ENCODE results near the gene MCCC2.
"Not testable (repeated sequence)": the region's sequence is repeated elsewhere in the genome, so short reads cannot be mapped to it uniquely, and the experiment has no call there.

Gene MCCC2

DNA sequence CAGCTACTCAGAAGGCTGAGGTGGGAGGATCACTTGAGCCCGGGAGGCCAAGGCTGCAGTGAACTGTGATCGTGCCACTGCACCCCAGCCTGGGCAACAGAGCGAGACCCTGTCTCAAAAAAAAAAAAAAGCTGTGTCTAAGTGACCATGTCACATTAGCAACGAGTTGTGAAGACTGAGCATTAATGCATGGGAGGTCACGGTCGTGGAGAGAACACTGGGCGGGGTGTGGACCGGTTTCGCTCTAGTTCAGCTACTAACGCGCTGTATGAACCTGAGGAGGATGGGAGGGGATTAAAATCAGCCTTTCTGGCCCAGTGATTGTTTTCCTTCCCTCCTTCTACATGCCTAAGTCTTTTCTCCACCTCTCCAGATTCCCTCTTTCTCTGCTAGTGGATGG is 75.2 kb downstream of the MCCC2 start:
- Histone ChIP-seq H3K27ac (no peak overlapping the region), H3K4me1 (ENCODE audit: low read depth, poor library complexity, severe bottlenecking) (no peaks in the 10 kb centered on the region), H3K36me3 (ENCODE audit: insufficient read depth) (peaks cover 2% of the 10 kb centered on the region; the same call in 1 of the 2 replicates), H4K20me1 (ENCODE audit: insufficient read depth) (no peaks in the 10 kb centered on the region), H3K79me2 (ENCODE audit: insufficient read depth, low read depth) (no peaks in the 10 kb centered on the region), H2AFZ (ENCODE audit: low read depth) (no peak overlapping the region), H3K9ac (no peak overlapping the region), H3K4me3 (IDR thresholded peaks at IDR 0.05; ENCODE audit: insufficient read depth, low read depth, low read length) (no peak overlapping the region), H3K27me3 (ENCODE audit: insufficient read depth, low read depth) (no peaks in the 10 kb centered on the region), H3K4me2 (no peak overlapping the region)
- TF ChIP-seq, protein P1, sequence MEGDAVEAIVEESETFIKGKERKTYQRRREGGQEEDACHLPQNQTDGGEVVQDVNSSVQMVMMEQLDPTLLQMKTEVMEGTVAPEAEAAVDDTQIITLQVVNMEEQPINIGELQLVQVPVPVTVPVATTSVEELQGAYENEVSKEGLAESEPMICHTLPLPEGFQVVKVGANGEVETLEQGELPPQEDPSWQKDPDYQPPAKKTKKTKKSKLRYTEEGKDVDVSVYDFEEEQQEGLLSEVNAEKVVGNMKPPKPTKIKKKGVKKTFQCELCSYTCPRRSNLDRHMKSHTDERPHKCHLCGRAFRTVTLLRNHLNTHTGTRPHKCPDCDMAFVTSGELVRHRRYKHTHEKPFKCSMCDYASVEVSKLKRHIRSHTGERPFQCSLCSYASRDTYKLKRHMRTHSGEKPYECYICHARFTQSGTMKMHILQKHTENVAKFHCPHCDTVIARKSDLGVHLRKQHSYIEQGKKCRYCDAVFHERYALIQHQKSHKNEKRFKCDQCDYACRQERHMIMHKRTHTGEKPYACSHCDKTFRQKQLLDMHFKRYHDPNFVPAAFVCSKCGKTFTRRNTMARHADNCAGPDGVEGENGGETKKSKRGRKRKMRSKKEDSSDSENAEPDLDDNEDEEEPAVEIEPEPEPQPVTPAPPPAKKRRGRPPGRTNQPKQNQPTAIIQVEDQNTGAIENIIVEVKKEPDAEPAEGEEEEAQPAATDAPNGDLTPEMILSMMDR (conservative IDR thresholded peaks at IDR 0.05; ENCODE audit: low read depth, low read length), result no peak

DNA sequence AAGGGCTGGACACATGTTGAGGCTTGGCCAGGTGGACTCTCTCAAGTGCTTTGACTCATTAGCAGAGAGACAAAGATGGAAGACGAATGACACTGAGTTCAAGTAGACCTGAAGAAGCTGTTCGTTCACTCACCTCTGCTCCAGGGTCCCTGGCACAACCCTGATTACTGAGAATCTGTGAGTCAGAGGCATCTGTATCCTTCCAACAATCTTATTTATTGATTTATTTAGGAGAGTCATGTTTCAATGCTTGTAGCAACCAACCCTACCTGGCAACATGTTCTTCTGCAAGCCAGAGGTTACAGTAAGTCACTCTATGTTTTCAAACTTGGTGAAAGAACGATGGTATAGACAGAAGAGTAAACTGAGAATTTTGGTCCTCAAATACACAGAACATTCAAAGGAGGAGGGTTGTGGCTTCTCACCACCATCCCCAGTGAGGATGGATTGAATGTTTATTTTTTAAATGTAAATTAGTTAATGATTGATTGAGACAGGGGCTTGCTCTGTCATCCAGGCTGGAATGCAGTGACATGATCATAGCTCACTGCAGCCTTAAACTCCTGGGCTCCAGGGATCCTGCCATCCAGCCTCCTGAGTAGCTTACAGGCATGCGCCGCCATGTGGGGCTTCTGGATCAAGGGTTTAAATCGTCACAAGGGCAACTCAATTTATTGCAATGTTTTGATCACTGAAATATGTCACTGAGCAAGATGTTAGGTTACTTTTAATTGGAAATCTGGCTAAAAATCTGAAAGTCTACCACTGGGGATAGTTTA is 76.2 kb downstream of the MCCC2 start:
- no peak overlapping the region for H3K4me3 ChIP-seq (IDR thresholded peaks at IDR 0.05; ENCODE audit: insufficient read depth, low read depth, low read length)
- H3K79me2 ChIP-seq (ENCODE audit: insufficient read depth, low read depth), result no peaks in the 10 kb centered on the region
- no peaks in the 10 kb centered on the region for H4K20me1 ChIP-seq (ENCODE audit: insufficient read depth)
- H3K4me1 ChIP-seq (ENCODE audit: low read depth, poor library complexity, severe bottlenecking), result no peaks in the 10 kb centered on the region
- H3K4me2 ChIP-seq, result no peak overlapping the region
- no peak overlapping the region for H3K27ac ChIP-seq
- H3K27me3 ChIP-seq (ENCODE audit: insufficient read depth, low read depth), result no peaks in the 10 kb centered on the region
- TF ChIP-seq, protein P1 (conservative IDR thresholded peaks at IDR 0.05; ENCODE audit: low read depth, low read length), result no peak
- peaks cover 1% of the 10 kb centered on the region; the same call in 1 of the 2 replicates for H3K36me3 ChIP-seq (ENCODE audit: insufficient read depth)
- H2AFZ ChIP-seq (ENCODE audit: low read depth), result no peak overlapping the region
- H3K9ac ChIP-seq, result no peak overlapping the region

DNA sequence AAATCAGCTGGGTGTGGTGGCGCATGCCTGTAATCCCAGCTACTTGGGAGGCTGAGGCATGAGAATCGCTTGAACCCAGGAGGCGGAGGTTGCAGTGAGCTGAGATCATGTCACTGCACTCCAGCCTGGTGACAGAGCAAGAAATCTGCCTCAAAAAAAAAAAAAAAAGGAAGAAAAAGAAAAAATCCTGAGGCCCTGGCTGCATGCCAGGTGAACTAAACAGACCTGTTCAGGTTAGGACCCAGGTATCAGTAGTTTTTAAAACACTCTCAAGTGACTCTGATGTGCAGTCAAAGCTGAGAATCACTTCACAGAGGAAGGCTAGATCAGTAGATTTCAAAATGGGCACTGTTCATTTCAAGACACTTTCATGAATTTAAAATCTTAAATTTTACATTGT is 77.5 kb downstream of the MCCC2 start:
- not testable (repeated sequence) for H3K27ac ChIP-seq; H3K4me1 ChIP-seq (ENCODE audit: low read depth, poor library complexity, severe bottlenecking); H3K4me3 ChIP-seq (IDR thresholded peaks at IDR 0.05; ENCODE audit: insufficient read depth, low read depth, low read length); H3K27me3 ChIP-seq (ENCODE audit: insufficient read depth, low read depth); H2AFZ ChIP-seq (ENCODE audit: low read depth); H3K36me3 ChIP-seq (ENCODE audit: insufficient read depth); H3K4me2 ChIP-seq; H4K20me1 ChIP-seq (ENCODE audit: insufficient read depth); H3K79me2 ChIP-seq (ENCODE audit: insufficient read depth, low read depth); H3K9ac ChIP-seq

DNA sequence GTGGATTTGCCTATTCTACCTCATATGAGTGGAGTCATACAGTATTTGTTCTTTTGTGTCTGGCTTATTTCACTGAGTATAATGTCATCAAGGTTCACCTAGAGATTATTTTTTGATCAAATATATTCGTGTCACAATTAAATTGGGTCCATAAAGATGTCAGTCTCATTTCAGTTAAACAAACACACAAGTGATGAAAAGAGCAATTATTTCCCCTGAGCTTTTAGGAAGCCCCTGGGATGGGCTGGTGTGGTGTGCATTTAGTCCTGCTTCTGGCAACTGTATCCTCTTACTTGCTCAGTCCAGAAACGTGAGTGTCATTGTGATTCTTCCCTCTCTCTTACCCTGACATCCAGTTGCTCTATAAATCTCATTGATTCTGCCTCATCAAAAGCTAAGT is 79.2 kb downstream of the MCCC2 start:
- Histone ChIP-seq H3K36me3 (ENCODE audit: insufficient read depth) (no peaks in the 10 kb centered on the region), H3K4me3 (IDR thresholded peaks at IDR 0.05; ENCODE audit: insufficient read depth, low read depth, low read length) (no peak overlapping the region), H3K27me3 (ENCODE audit: insufficient read depth, low read depth) (no peaks in the 10 kb centered on the region), H3K4me1 (ENCODE audit: low read depth, poor library complexity, severe bottlenecking) (no peaks in the 10 kb centered on the region), H3K4me2 (no peak overlapping the region), H4K20me1 (ENCODE audit: insufficient read depth) (no peaks in the 10 kb centered on the region), H3K9ac (no peak overlapping the region), H2AFZ (ENCODE audit: low read depth) (no peak overlapping the region), H3K79me2 (ENCODE audit: insufficient read depth, low read depth) (no peaks in the 10 kb centered on the region), H3K27ac (no peak overlapping the region)
- TF ChIP-seq, protein P1 (conservative IDR thresholded peaks at IDR 0.05; ENCODE audit: low read depth, low read length), result no peak

DNA sequence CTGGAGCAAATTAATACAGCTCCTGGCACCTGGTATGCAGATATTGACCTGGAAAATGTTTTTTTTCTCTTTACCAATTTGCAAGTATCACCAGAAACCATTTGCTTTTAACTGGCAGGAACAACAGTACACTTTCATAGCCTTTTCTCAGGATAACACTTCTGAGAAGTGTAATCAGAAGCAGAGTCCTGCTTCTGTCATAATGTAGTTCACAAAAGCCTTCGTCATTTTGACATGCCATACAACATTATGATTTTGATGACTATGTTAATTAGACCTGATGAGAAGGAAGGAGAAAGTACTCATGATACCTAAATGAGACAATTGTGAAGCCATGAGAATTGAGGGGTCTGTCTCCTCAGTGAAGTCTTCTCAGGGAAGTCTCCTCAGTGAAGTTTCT is 90.8 kb downstream of the MCCC2 start:
- no peak overlapping the region for H3K9ac ChIP-seq
- no peaks in the 10 kb centered on the region for H3K4me1 ChIP-seq (ENCODE audit: low read depth, poor library complexity, severe bottlenecking)
- no peaks in the 10 kb centered on the region for H3K79me2 ChIP-seq (ENCODE audit: insufficient read depth, low read depth)
- H3K27ac ChIP-seq, result no peak overlapping the region
- H3K4me2 ChIP-seq, result no peak overlapping the region
- no peaks in the 10 kb centered on the region for H3K27me3 ChIP-seq (ENCODE audit: insufficient read depth, low read depth)
- TF ChIP-seq, protein P1 (conservative IDR thresholded peaks at IDR 0.05; ENCODE audit: low read depth, low read length), result no peak
- no peak overlapping the region for H2AFZ ChIP-seq (ENCODE audit: low read depth)
- no peaks in the 10 kb centered on the region for H3K36me3 ChIP-seq (ENCODE audit: insufficient read depth)
- H3K4me3 ChIP-seq (IDR thresholded peaks at IDR 0.05; ENCODE audit: insufficient read depth, low read depth, low read length), result no peak overlapping the region
- no peaks in the 10 kb centered on the region for H4K20me1 ChIP-seq (ENCODE audit: insufficient read depth)
